ENCODE results near the gene SP4. TPM values are rescaled to one million over a fixed set of nuclear protein-coding genes. Genes with fewer than 3 reads are reported as not detected.

SP4 gene
- total RNA-seq, 2 donors from 2014 or later: 2.6 to 3.9 TPM

DNA sequence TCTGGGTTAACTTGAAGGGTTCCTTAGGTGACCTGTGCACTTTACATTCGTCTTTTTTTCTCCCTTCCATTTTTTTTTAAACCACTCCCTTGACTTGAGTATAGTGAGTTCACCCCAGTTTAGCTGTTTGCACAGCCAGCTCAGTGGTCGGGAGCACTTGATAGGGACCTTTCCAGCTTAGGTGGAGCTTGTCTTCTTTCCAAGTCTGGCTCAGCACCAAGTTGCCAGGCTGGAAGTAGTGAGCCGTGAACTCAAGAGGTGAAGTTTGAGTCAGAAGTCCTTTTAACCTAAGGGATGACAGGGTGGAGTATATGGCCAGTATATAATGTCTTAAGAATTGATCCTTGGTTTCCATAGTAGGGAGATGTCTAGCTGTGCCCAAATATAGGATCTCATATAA, 122.2 kb downstream of the SP4 start:
- Histone ChIP-seq H3K36me3 (no peaks in the 10 kb centered on the region), H3K4me3 (no peak overlapping the region), H3K4me1 (no peaks in the 10 kb centered on the region), H3K9ac (ENCODE audit: low read depth in 2 of 2, low read length in 2 of 2) (no peak overlapping the region), H3K27me3 (peaks cover 10% of the 10 kb centered on the region), H3K9me3 (no peaks in the 10 kb centered on the region), H3K27ac (no peak overlapping the region)
- DNase-seq: no peak
- intact Hi-C loops (cut with DNase I): no loop called here
- TF ChIP-seq, protein P1, sequence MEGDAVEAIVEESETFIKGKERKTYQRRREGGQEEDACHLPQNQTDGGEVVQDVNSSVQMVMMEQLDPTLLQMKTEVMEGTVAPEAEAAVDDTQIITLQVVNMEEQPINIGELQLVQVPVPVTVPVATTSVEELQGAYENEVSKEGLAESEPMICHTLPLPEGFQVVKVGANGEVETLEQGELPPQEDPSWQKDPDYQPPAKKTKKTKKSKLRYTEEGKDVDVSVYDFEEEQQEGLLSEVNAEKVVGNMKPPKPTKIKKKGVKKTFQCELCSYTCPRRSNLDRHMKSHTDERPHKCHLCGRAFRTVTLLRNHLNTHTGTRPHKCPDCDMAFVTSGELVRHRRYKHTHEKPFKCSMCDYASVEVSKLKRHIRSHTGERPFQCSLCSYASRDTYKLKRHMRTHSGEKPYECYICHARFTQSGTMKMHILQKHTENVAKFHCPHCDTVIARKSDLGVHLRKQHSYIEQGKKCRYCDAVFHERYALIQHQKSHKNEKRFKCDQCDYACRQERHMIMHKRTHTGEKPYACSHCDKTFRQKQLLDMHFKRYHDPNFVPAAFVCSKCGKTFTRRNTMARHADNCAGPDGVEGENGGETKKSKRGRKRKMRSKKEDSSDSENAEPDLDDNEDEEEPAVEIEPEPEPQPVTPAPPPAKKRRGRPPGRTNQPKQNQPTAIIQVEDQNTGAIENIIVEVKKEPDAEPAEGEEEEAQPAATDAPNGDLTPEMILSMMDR (IDR thresholded peaks at IDR 0.05): no peak

DNA sequence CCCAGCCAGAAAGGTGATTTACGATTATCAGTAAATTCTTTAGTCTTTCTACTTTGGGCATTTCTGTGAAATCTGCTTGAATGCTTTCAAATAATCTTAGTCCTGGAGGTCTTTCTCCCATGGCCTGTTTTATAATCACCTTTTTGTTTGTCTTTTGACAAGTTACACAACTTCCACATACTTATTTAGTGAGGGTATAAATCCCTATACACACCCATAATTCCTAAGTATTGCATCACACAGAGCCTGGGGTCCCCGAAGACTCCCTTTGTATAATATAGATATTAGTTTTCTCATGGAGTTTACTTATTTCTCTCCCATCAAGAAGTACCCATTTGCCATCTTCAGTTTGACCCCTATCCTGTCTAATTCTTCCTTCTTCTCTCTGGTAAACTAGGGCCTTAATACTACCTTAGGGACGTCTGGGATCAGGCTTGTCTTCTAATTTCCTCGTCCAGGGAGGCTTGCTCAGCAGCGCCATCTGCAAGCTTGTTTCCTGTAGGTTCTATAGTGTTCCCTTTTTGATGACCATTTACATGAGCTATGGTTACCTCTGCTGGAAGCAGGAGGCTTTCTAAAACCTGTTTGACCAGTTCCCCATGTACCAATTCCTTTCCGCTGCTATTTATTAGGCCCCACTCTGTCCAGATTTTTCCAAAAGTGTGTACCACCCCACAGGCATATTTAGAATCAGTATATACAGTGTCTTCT, 123.1 kb downstream of the SP4 start:
- no peaks in the 10 kb centered on the region for H3K4me1 ChIP-seq
- intact Hi-C loops (cut with DNase I): no loop called here
- H3K4me3 ChIP-seq: no peak overlapping the region
- H3K27ac ChIP-seq: no peak overlapping the region
- peaks cover 2% of the 10 kb centered on the region for H3K27me3 ChIP-seq
- no peaks in the 10 kb centered on the region for H3K9me3 ChIP-seq
- DNase-seq: no peak
- H3K9ac ChIP-seq (ENCODE audit: low read depth in 2 of 2, low read length in 2 of 2): no peak overlapping the region
- H3K36me3 ChIP-seq: no peaks in the 10 kb centered on the region
- TF ChIP-seq, protein P1 (IDR thresholded peaks at IDR 0.05): no peak

- H3K9me3 ChIP-seq: no peaks in the 10 kb centered on the region
- no peaks in the 10 kb centered on the region for H3K27me3 ChIP-seq
- TF ChIP-seq, protein P1 (IDR thresholded peaks at IDR 0.05): no peak
- no peaks in the 10 kb centered on the region for H3K36me3 ChIP-seq
- H3K9ac ChIP-seq (ENCODE audit: low read depth in 2 of 2, low read length in 2 of 2): no peak overlapping the region
- no peaks in the 10 kb centered on the region for H3K4me1 ChIP-seq
- no peak for DNase-seq
- no peak overlapping the region for H3K4me3 ChIP-seq
- intact Hi-C loops (cut with DNase I): no loop called here
- no peak overlapping the region for H3K27ac ChIP-seq
Observed at GRCh38 chr7:21562385-21562784, 134.5 kb downstream of the SP4 start.

Small RNAs within 50 kb of the gene (microRNA-seq; reads per million reads assigned to microRNA genes)
- not detected for gene MIR1183

Other genes with a start within 250 kb of the SP4 start
- under 1 TPM; 0.05 to 0.32 TPM for gene DNAH11, start 115.0 kb downstream of the SP4 start, total RNA-seq

All from colonic mucosa (tissue), 4 donors.